Stimulated activated CD8-positive, alpha-beta memory T cell treated with anti-CD3 and anti-CD28 coated beads, Interleukin-2, amount 100 ng/mL, for 1 hour (primary cell): ENCODE measurements around the gene EGFR.

ENCODE experiments used
- DNase-seq, 2 donors: peaks; one replicate each; pipeline ENCODE4 v3.0.0-alpha.2; 2020; ENCODE audit warnings: low read depth in 2 of 2

Gene EGFR

DNA sequence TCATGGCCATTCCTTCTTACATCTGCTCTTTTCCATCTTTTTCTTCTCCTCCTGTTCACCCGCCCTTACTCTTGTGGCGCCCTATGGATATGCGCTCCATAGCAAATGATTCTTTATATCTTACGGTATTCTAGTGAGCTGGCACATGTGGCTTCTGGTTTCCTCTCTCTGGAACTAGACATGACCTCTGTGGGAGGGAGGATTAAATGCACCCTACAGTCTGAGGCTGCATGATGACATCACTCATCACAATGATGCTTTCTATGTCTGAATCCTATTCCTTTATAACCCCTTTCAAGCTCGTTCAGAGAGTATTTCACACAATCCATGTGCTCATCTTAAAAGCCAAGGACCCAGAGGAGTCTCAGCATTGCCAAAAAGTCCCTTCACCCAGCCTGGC is 153.3 kb downstream of the EGFR start:
- DNase-seq: no peak

DNA sequence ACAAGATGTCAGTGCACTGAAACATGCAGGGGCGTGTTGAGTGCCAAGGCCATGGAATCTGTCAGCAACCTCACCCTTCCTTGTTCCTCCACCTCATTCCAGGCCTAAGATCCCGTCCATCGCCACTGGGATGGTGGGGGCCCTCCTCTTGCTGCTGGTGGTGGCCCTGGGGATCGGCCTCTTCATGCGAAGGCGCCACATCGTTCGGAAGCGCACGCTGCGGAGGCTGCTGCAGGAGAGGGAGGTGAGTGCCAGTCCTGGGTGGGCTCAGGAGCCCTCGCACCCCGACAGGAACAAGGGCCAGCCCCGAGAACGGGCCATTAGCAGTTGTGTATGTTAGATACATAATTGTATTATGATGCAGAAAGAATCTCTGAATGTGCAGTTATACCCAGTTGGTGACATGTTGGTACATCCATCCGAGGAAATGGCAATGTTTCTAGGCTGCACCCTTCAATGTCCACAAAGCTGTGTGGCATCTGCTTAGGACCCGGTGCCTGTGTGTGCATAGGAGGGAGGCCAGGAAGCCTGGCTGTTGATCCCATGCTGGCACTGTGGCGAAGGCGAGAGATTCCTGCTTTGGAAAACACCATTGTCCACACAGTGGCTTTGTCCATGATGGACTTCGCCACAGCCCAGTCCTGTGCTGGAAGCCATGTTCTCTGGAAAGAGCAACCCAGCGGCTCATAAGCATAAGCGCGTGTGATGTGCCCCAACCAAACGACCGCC is 154.2 kb downstream of the EGFR start:
- DNase-seq: no peak

DNA sequence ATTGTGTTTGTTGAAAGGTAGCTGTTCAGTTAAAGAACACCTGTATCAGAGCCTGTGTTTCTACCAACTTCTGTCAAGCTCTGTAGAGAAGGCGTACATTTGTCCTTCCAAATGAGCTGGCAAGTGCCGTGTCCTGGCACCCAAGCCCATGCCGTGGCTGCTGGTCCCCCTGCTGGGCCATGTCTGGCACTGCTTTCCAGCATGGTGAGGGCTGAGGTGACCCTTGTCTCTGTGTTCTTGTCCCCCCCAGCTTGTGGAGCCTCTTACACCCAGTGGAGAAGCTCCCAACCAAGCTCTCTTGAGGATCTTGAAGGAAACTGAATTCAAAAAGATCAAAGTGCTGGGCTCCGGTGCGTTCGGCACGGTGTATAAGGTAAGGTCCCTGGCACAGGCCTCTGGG is 154.9 kb downstream of the EGFR start:
- no peak for DNase-seq

DNA sequence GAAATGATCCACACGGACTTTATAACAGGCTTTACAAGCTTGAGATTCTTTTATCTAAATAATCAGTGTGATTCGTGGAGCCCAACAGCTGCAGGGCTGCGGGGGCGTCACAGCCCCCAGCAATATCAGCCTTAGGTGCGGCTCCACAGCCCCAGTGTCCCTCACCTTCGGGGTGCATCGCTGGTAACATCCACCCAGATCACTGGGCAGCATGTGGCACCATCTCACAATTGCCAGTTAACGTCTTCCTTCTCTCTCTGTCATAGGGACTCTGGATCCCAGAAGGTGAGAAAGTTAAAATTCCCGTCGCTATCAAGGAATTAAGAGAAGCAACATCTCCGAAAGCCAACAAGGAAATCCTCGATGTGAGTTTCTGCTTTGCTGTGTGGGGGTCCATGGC is 155.6 kb downstream of the EGFR start:
- no peak for DNase-seq

DNA sequence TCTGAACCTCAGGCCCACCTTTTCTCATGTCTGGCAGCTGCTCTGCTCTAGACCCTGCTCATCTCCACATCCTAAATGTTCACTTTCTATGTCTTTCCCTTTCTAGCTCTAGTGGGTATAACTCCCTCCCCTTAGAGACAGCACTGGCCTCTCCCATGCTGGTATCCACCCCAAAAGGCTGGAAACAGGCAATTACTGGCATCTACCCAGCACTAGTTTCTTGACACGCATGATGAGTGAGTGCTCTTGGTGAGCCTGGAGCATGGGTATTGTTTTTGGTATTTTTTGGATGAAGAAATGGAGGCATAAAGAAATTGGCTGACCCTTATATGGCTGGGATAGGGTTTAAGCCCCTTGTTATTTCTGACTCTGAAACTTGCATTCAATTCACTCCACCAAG is 156.0 kb downstream of the EGFR start:
- DNase-seq: no peak

DNA sequence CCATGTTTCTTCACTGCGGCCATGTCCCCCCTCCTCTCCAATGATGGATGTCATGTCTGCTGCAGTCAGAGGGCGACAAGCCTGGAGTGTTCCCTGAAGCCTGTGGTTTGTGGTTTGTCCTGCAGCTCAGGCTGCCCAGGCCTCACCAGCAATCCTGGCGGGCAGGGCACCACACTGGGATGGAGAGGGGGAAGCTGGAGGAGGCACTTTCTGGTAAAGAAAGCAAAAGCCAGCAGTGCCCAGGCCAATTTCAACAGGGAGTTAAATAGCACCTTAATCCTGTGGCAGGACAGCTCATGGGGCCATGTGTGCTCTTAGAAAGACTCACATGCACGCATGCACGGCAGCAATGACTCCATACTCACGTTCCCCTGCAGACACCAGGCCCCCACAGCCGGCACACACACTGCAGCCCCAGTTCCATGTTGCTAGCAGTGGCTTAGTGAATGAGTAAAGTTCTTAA is 158.3 kb downstream of the EGFR start:
- DNase-seq: no peak

DNA sequence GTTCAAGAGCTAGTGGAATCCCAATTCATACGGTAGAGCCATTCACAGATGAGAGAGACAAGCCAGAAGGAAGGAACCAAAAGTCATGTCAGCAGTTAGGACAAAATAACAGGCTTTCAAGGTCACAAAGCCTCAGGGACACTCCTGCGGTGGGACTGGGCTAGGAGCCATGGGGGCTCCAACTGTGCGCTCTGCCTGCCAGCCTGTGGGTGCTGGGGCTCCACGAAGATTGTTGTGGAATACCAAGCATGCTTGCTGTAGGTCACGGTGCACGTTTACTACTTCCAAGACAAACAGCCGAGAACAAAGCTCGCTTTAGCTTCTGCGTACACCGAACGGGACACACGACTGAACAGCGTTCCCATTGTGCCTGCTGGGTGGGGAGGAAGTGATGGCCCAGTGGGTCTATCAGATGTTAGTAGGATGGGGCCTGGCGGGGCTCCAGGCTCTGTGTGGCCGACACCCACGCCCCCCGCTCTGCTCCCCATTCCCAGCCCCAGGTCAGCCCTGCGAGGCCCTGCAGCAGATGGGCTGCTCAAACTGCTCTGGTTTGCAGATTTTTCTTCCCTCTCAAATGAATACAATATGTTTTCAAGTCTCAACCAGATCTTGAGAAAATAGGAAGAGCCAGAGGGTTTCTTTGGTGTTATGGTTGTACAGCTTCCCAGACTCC is 158.9 kb downstream of the EGFR start:
- no peak for DNase-seq

DNA sequence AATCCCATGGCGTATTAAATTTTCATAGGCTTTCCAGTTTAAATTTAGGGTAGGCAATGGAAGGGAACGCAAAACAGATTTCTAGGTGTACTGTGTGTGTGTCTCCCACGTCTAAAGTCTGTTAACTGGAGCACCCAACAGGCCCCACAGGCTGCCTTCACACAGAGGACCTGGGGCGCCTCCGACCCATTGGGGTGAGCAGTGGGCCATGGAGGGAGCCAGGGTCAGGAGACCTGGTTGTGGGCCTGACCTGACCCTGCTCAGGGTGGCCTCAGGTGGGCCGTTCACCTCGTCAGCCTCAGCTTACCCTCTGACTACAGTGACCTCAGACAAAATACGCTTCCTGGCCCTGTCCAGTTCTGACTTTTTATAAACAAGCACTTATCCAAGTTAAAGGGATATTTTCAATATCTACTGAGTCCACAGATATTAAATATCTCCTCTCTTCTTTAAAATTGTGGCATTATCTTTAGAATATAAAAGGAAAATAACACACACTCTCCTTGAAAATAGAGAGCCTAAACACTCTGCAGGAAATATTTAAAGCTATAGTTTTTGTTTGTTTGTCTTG is 159.6 kb downstream of the EGFR start:
- DNase-seq: no peak

DNA sequence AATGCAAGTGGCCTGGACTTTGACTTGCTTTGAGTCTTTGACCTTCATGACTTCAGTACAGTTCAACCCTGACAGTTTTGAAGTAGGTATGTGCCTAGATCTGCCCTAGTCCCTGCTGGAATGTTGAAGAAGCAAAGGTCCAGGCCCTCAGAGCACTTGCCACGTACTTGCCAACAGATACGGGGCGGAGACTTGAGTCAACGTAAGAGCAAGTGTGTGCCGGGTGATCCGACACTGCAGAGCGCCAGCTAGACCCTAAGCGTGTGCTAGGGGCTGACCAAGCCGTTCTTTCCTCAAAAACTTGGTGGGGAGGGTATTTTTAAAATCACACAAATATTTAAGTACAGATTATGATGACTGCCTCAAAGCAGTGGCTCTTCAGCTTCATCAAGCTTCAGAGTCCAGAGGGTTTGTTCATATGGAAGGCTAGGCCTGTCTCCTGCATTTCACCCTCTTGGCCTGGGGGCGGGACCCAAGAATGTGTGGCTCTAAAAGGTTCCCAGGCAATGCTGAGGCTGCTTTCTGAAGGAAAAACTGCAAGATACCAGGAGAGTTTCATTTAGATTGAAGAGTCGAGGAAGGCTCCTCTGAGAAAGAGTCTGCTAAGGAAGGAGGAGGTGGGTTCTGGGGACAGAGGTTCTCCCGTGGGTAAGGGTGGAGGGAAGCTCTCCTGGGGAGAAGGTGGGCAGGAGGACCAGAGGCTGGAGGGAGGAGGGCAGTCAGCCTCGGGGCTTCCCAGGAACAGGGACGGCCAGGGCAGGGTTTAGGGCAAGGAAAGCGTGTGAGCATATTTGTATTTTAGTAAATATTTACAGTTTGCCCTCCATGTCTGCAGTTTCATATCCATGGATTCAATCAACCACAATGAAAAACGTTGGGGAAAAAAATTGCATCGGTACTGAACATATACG is 160.3 kb downstream of the EGFR start:
- DNase-seq: no peak

DNA sequence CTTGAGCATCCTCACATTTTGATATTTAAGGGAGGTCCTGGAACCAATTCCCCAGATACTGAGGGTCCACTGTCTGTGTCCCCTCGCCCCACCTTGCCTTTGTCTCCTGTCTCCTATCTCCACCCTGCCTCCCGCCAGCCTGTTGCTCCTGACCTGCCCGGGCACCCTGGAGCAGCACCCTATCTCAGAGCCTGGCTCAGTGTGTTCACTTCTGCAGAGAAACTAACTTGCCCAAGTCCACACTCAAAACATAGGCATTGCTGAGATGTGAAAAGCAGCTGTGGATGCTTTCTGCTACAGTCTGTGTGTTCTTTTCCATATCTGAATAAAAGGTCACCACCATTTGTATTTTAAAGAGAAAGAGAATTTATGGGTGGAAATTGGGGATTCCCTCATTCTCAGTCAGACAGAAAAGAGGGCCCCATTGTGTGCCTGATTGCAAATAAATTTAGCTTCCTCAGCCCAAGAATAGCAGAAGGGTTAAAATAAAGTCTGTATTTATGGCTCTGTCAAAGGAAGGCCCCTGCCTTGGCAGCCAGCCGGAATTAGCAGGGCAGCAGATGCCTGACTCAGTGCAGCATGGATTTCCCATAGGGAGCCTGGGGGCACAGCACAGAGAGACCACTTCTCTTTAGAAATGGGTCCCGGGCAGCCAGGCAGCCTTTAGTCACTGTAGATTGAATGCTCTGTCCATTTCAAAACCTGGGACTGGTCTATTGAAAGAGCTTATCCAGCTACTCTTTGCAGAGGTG is 161.3 kb downstream of the EGFR start:
- DNase-seq: no peak

DNA sequence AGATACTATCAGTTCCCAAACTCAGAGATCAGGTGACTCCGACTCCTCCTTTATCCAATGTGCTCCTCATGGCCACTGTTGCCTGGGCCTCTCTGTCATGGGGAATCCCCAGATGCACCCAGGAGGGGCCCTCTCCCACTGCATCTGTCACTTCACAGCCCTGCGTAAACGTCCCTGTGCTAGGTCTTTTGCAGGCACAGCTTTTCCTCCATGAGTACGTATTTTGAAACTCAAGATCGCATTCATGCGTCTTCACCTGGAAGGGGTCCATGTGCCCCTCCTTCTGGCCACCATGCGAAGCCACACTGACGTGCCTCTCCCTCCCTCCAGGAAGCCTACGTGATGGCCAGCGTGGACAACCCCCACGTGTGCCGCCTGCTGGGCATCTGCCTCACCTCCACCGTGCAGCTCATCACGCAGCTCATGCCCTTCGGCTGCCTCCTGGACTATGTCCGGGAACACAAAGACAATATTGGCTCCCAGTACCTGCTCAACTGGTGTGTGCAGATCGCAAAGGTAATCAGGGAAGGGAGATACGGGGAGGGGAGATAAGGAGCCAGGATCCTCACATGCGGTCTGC is 162.2 kb downstream of the EGFR start:
- DNase-seq: no peak

DNA sequence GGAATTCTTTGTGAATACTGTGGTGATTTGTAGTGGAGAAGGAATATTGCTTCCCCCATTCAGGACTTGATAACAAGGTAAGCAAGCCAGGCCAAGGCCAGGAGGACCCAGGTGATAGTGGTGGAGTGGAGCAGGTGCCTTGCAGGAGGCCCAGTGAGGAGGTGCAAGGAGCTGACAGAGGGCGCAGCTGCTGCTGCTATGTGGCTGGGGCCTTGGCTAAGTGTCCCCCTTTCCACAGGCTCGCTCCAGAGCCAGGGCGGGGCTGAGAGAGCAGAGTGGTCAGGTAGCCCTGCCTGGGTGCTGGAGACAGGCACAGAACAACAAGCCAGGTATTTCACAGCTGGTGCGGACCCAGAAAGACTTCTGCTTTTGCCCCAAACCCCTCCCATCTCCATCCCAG is 162.9 kb downstream of the EGFR start:
- DNase-seq: no peak

DNA sequence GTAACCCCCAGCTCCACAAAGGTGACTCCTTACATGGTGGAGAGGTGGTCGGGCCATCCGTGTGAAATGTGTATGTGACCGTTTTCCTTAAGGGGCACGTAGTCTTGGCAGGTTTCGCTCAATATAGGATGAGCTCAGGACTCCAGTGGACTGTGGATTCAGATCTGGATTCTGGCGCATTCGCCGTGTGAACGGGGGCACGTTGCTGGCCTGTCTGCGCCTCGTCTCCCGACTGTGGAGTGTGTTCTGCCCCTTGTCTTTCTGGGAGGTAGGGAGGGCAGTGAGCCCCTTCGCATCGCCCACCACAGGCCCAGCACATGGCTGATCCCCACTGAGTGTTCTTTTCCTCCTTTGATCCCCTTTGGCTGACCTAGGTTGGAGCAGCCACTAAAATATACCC is 165.1 kb downstream of the EGFR start:
- no peak for DNase-seq

DNA sequence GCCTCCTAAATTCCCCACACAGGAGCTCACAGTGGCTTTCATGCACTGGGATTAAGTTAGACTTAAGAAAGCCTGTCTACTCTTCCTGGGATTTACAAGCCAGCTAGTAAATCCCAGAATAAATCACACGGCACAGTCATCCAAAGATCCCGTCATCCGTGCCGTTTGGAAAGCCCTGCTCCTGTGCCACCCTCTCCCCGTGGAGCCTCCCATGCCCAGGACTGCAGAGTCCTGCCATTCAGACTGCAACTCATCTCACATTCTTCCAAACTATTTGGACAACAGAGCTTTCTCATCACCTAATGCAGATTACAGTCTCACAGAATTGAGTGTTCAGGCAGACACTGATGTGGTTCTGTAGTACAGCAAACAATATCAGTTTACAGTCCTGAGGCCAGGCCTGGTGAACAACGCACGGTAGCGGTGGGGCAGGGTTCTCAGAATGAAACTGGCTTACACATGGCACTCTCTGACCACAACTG is 166.5 kb downstream of the EGFR start:
- DNase-seq: no peak

DNA sequence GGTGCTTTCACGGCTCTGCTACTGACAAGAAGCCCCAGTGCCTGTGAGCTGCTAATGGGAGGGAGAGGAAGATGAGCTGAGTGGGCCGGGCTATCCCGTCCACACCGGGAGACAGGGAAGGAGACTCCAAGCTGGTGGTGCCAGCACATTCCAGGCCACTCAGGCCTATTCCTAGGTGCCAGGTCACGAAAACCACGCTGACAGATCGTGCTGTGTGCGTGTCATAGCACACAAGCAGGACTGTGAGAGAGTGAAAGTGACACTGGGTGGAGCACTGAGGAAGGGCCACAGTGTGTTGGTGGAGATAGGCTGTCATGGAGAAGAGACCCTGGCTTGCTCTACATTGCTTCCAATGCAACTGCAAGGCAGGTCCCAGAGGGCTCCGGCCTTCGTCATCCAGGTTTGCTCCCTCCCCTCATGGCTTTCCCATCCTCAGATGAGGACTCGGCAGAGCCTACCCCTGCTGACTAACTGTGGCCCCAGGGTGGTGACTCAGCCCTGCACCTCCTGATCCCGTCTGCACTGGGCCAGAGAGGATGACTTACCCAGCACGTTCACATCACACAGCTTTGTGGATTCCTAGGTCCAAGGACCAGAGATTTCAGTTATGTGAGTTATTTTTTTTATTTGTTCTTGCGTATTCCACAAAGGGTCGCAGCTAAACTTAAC is 167.3 kb downstream of the EGFR start:
- no peak for DNase-seq

DNA sequence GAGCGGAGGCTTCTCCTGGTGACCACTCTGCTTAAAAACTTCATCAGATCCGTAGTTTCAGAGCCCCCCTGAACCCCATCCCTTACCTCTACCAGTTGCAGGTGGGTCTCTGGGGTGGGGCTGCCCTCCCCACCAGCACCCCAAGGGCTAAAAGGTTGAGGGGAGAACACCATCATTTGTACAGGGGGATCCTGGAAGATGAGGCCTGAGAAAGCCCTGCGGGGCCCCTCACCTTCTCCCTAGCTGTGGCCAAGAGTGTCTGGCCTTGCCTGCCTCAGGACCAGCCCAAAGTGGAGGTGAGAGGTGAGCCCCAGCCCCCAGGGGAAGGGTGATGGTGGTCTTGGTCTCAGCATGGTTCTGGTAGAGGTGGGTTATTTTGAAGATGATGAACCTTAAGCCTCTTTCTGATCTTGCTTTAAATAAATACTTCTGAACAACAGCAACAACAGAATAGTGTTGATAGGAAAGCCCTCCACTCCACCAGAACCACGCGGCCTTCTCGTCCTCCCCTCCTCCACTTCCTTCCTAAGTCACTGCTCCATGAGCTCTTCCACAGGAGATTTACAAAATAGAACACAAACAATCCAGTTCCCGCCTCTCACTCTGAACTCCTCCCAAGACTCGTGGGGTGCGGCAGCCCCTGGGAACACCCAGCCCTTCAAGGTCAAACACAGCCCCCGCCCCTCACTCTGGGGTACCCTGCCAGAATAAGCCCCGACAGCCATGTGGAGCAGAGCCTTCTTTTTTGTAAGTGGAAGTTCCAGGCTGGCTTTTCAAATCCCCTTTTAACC is 169.1 kb downstream of the EGFR start:
- DNase-seq: no peak

DNA sequence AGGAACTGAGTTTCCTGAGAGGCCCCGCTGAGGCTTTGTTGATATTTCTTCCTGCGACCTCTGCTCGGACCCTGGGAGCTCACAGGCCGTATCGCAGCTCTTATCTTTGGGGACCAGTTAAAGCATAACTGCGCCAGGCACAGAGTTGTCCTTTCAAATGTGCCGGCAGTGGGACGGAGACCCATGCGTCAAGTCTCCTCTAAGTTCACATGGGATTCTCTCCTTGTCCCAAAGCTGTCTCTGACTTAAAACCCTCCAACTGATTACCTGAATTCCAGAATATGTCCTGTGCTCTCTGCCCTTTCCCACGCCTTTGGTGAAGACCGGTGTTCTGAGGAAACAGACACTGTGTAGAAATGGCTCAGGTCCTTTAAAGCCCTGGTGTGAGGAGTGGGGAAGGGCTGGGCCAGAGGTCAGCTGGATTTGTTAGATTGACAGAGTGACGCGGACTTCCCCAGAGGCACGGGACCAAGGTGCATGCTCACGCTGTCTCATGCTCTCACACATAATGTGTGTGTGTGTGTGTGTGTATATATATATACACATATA is 169.8 kb downstream of the EGFR start:
- no peak for DNase-seq

DNA sequence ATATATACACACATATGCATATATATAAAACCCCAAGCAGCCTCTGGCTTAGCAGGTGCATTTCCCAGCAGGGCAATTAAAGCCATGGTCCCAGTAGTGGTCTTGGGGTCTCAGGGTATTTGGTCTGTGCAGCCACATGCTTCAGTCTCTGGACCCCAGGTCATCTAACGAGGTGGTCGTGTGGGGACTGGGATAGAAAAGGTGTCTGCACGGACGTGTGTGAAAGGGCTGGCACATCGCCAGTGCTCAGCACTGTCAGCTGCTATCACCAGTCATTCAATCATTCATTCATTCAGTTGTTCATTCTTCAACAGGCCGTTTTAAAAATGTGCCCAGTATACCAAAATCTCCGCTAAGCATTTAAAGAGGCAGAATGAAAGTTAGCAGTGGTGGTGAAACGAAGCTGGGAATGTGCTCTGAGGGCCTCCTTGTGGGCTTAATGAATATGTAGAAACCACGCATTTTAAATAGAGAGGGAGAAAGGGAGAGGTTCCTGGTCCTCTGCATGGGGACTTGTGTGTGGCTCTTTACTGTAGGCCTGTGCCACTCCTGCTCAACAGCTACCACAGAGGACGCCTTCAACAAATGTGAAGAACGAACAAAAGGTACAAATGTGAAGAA is 170.4 kb downstream of the EGFR start:
- no peak for DNase-seq
